GM18861 (cell line): ENCODE measurements around the gene LRRC8D.

Source experiments
- ATAC-seq: cut with Tn5 transposase; IDR thresholded peaks from one replicate; pipeline ENCODE4 v1.9.1; 2021; ENCODE audit not compliant: unreplicated experiment

LRRC8D gene

DNA sequence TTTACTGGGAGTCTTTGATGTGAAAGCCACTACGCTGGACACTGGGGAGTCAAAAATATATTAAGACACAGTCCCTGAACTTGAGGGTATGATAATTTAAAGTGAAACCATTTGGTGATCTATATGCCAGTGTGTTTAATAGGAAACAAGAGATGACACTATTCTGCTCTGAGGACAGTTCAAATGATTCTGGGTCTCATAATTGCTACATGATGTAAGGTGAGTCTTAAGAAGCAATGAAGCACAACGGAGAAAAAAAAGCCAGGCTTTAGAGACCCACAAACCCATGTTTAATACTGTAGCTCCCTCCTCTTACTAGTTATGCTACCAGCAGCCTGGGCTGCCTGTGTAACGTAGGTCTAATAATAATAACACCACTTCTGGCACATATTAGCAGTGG, 14.2 kb upstream of the LRRC8D start:
- ATAC-seq, result no peak

GRCh38 chr1:89807503-89807902, 13.3 kb upstream of the LRRC8D start:
- ATAC-seq, result no peak

- no peak for ATAC-seq
Observed at GRCh38 chr1:89807983-89808382, 12.8 kb upstream of the LRRC8D start.

DNA sequence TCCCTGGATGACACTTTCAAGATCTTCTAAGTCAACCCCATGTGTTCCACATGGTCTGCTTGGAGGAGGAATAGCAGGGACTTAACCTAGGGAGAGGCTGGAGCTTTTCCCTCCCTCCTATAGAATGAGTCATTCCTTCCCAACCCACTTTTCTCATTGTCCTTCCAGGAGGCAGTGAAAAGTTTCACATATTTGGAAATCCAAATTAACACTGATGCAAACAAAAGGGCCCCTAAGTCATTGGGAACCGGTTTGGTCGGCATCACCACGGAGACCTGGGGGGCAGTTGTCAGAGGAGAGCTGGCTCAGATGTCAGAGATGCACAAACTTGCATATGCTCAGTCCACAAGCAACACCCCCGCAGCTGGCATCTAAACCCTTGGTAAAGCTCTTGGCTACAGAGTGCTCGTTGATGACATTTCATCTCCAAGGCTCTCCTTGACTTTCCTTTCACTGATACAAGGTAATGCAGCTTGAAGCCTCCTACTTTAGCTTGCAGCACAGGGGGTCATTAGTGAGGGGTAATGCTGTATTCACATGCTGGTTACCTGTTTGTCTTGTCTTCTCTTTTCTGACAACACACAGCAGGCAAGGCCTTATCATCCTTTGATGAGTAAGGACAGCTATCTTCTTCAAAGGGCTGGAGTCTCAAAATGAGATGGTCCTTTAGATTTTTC, 12.3 kb upstream of the LRRC8D start:
- no peak for ATAC-seq

- ATAC-seq, result no peak
Observed at GRCh38 chr1:89809556-89809955, 11.3 kb upstream of the LRRC8D start.

- no peak for ATAC-seq
Observed at GRCh38 chr1:89810302-89810701, 10.5 kb upstream of the LRRC8D start.

DNA sequence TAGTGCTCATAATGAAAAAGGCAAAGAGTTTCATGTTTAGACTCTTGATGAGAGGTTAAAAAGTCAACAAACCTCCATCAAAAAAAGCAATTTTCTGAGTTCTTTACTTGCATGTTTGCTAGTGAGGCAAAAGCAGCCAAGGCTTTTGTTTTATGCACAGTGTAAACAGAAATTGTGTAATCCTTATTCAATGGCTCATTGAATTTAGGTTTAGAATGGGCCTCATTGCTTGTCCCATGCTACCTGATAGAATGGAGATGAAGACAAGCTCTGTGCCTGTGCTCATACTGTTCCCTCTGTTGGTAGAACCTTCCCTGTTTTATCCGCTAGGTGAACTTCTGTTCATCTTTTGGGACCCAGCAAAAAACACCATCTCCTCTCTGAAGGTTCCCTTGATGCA, 10.0 kb upstream of the LRRC8D start:
- ATAC-seq, result no peak

GRCh38 chr1:89812992-89813391, 7.8 kb upstream of the LRRC8D start:
- no peak for ATAC-seq

DNA sequence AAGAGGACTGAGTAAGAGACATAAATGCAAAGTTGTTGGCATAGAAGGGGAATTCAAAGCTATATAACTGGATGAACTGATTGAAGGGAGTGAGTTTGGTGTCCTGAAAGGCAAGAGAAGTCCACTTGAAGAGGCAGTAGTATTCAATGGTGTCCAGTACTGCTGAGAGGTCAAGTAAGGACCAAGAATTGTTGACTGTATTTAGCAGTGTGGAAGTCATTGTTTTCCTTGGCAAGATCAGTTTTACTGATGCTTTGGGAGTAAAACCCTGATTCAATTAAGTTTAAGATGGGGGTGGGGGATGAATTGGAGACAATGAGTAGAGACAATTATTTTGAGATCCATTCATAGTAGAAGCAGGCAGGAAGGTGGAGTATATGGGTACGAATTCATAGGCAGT, 5.8 kb upstream of the LRRC8D start:
- ATAC-seq, result no peak

- ATAC-seq, result no peak
Observed at GRCh38 chr1:89815611-89816010, 5.2 kb upstream of the LRRC8D start.

DNA sequence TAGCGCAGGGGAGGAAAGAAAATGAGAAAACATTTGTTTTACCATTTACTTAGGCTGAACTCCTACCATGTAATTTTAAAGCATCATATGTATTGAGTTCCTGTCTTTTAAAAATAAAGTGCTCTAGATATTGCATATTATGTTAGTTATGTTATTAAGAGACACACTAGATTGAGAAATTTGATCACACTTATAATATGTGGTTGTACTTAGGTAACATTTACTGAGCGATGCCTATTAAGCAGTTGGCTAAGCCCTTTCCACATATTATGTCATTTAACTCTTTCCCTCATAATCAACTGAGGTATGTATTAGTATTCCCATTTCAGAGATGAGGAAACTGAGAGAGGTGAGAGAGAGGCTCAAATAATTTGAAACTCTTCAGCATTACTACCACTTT, 4.5 kb upstream of the LRRC8D start:
- ATAC-seq, result no peak

GRCh38 chr1:89821322-89822108, 683 bp downstream of the LRRC8D start:
- ATAC-seq, result peak; percentile 30

DNA sequence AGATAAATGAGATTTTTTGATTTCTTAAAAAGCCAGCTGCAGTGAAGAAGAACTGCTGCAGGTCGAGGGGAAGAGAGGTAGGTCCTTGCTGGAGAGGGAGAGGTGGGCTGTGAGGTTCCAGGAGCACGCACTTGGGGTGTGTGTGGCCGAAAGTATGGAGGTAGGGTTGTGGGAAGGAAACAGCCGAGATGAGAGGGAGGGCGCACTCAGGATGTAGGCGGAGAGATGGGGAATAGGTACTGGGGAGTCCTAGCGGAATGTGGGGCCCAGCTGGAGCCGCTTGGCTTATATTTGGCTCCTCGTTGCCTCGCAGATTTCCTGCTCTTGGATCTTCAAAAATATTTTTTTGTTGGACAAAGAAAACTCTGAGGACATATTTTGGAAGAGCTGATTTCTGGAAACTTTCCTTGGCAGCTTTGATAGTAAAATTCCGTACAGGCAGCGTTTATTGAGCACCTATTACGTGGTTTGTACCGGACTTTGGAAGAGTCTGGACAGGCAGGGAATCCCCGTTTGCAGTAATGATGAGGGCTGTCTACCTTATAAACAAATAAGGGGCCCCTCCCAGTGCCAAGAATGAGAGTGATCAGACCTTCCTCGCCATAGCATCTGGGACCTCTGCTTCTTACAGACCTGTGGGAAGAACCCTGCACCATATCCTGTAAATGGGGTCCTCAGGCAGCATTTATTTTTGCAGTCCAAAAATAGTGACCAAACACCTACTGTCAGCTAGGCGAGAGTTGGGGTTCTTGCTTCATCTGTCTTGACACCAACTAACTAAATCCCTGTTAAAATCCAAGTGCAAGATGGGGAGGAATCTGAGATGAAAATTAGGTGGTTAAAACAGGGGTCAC, 1.5 kb downstream of the LRRC8D start:
- no peak for ATAC-seq

DNA sequence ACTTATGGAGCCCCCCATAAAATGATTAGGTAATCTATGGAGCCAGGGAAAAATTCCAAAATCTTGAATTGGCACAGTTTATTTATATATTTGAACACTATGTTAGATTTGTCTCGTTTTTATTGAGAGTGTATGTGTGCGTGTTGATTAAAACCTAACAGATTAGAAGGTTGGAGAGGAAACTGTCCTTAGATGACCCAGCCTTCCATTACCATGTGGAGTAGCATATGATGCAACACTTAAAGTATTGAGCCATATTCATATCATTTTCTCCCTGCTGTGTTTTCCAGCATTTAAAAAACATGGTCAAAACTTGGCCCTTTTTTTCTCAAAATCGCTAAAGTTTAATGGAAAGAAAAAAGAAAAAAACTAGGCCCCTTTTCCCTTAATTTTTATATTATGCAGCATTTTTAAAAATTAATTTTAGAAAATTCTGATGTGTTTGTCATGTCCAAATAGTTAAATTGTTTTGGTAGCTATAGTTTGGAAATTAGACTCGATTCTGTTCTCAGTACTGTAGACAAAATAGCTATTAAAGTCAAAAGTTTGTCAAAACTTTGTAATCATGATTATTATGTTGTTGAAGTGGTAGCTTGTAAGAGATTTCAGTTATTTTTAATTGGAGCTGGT, 2.3 kb downstream of the LRRC8D start:
- ATAC-seq, result no peak

DNA sequence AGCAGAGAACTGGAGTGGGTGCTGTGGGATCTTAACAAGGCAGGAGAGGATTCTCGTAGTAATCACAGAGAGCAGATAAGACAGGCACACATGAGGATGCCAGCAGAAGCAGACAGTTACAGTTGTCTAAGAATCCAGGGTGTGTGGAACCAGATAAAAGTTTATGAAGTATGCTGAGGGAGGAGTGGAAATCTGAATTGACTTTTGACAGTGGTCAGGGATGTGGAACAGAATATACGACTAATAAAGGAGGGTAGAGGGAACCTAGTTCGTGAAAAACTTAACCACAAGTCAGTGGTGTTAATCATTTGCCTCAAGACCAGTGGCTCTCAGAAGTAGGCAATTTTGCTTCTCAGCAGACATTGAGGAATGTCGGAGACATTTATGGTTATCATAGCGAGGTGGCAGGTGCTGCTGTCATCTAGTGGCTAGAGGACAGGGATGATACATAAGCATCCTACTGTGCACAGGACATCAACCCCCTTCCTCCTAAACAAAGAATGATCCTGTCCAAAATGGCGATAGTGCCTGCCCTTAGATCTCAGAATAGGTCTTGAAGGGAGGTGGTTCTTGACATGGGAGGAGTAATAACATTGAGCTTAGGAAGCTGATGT, 3.0 kb downstream of the LRRC8D start:
- peak; percentile 34 for ATAC-seq

GRCh38 chr1:89826594-89826993, 5.8 kb downstream of the LRRC8D start:
- no peak for ATAC-seq

GRCh38 chr1:89827330-89827729, 6.5 kb downstream of the LRRC8D start:
- ATAC-seq, result no peak

DNA sequence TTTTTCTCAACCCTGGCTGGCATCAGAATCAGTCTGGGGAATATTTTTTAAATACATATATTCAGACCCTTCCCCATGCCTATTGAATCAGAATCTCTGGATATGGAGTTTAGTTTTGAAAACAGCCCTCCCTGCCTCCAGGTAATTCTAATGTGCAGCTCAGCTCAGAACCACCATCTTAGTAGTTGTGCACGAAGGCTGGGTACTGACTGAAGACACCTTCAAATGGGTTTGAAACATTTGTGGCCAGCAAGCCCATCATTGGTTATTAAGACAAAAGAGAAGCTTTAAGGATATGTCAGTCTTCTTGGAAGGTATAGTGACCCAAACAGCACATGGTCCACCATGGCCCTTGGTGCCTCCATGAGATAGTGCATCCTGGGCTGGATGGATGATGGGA, 7.1 kb downstream of the LRRC8D start:
- ATAC-seq, result no peak

DNA sequence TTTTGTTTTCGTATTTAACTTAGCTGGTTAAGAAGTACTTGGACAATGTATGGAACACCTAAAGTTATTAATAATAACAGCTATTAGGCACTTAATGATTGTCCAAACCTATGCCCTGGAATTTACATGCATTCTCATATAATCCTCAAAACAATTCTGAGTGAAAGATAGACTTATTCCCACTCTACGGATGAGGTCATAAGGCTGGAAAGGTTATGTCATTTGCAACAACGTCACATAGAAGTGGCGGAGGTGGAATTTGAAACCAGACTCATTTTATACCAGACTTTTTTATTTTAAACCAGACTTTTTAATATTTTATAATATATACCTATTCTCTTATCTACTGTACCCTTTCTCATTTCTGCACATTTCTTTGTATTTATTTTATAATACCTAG, 8.4 kb downstream of the LRRC8D start:
- no peak for ATAC-seq

DNA sequence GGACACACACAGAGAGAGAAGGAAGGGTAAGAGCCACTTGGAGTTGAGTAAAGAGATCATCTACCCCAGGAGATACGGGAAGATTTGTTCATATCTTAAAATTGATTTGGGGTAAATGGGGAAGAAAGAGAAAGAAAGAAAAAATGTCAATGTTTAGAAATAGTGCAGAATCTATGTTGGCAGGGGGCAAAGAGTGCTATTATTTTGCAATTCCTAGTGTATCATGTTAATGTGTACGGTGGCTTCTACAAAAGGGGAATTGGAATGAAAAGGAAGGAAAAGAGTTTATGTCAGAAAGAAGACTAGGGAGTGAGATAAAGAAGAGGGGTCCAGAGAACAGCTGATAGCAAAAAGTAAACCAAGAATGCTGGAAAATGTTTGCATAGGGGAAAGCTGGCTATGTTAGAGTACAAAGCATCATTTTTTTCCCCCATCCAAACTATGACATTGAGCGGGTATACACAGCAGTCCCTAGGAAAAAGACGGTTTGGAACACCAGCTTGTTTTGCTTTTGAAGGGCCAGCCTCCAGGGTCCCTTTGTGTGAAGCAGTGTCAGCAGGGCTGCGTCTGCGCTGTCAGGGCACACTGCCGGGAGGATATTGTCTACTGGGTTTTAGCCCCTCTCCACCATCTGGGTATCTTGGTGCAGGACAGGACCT, 10.8 kb downstream of the LRRC8D start:
- ATAC-seq, result no peak
